IMR-90 (cell line): ENCODE results near the gene RERE. TPM values are rescaled to one million over a fixed set of nuclear protein-coding genes. Genes with fewer than 3 reads are reported as not detected.

ENCODE experiments used
- ATAC-seq: fragments of 200-7000 bp; cut with Tn5 transposase; 2 replicates; pipeline ENCODE4 v1.9.1; 2020; ENCODE audit warnings: low read depth, mild to moderate bottlenecking, moderate library complexity
- BruUV-seq: library from RNA; stranded (reverse); fragments of 400-500 nt; replicated peaks from 2 replicates; lab custom pipeline; 2021; lab: Mats Ljungman, UMichigan
- CTCF ChIA-PET: fragments of 300-600 bp; formaldehyde crosslinking; extraction: SDS; loops from one replicate; lab custom pipeline; 2021; ENCODE audit warnings: antibody characterized with exemption; lab: Yijun Ruan, JAX
- POLR2A ChIA-PET: fragments of 300-600 bp; sonication (Branson Sonifier 250); formaldehyde crosslinking; loops from one replicate; lab custom pipeline; 2022; ENCODE audit warnings: antibody characterized with exemption; ENCODE audit not compliant: unreplicated experiment; lab: Charles Lee
- DNase-seq: peaks from one replicate; pipeline ENCODE4 v3.0.0; 2013
- H2AFZ ChIP-seq: replicated peaks from 2 replicates; pipeline ENCODE3; 2013; ENCODE audit warnings: low read length, mild to moderate bottlenecking; ENCODE audit not compliant: poor library complexity
- H2AK5ac ChIP-seq: 2 replicates; pipeline ENCODE4 v1.6.1; 2013; ENCODE audit warnings: low read depth, low read length, inconsistent platforms
- H2AK9ac ChIP-seq: replicated peaks from 2 replicates; pipeline ENCODE3; 2013; ENCODE audit warnings: mild to moderate bottlenecking, low read depth, low read length, moderate library complexity; ENCODE audit not compliant: poor library complexity
- H2BK120ac ChIP-seq: 2 replicates; pipeline ENCODE4 v1.6.1; 2013; ENCODE audit warnings: low read depth, low read length, inconsistent platforms
- H2BK15ac ChIP-seq: 3 replicates; pipeline ENCODE4 v1.6.1; 2013; ENCODE audit warnings: low read depth, low read length, inconsistent platforms
- H2BK20ac ChIP-seq: 2 replicates; pipeline ENCODE4 v1.6.1; 2013; ENCODE audit warnings: low read depth, mild to moderate bottlenecking, inconsistent platforms, low read length, moderate library complexity
- H2BK5ac ChIP-seq: 2 replicates; pipeline ENCODE4 v1.6.1; 2013; ENCODE audit warnings: mild to moderate bottlenecking, low read depth, low read length, inconsistent platforms; ENCODE audit not compliant: poor library complexity, severe bottlenecking
- H3K14ac ChIP-seq: replicated peaks from 2 replicates; pipeline ENCODE4 v1.6.1; 2013; ENCODE audit warnings: low read depth, low read length, inconsistent platforms
- H3K18ac ChIP-seq: 2 replicates; pipeline ENCODE4 v1.6.1; 2013; ENCODE audit warnings: low read depth, low read length, control low read depth
- H3K23ac ChIP-seq: 2 replicates; pipeline ENCODE4 v1.6.1; 2013; ENCODE audit warnings: low read depth, low read length, inconsistent platforms
- H3K27ac ChIP-seq: 2 replicates; pipeline ENCODE4 v1.5.1; 2013; ENCODE audit warnings: mild to moderate bottlenecking, control low read depth, low read length; ENCODE audit not compliant: insufficient read depth
- H3K27me3 ChIP-seq: 2 replicates; pipeline ENCODE4 v1.6.1; 2013; ENCODE audit warnings: low read length; ENCODE audit not compliant: control insufficient read depth, insufficient read depth
- H3K36me3 ChIP-seq: 2 replicates; pipeline ENCODE4 v1.6.1; 2013; ENCODE audit warnings: low read length, mixed read lengths; ENCODE audit not compliant: control insufficient read depth, insufficient read depth
- H3K4ac ChIP-seq: 2 replicates; pipeline ENCODE4 v1.6.1; 2013; ENCODE audit warnings: low read depth, low read length, inconsistent platforms
- H3K4me1 ChIP-seq: 2 replicates; pipeline ENCODE4 v1.6.1; 2013; ENCODE audit warnings: low read length, mixed read lengths; ENCODE audit not compliant: control insufficient read depth, insufficient read depth
- H3K4me2 ChIP-seq: 2 replicates; pipeline ENCODE4 v1.6.1; 2013; ENCODE audit warnings: low read depth, mild to moderate bottlenecking, control low read depth, low read length, moderate library complexity
- H3K4me3 ChIP-seq: 2 replicates; pipeline ENCODE4 v1.5.1; 2013; ENCODE audit warnings: low read depth, mild to moderate bottlenecking, control low read depth, low read length, moderate library complexity; ENCODE audit not compliant: insufficient read depth
- H3K56ac ChIP-seq: 2 replicates; pipeline ENCODE4 v1.6.1; 2013; ENCODE audit warnings: low read length, inconsistent platforms; ENCODE audit not compliant: insufficient read depth; ENCODE audit errors: extremely low read depth
- H3K79me1 ChIP-seq, 2 experiments: 2 replicates each; pipeline ENCODE4 v1.6.1; 2013; ENCODE audit warnings: low read length in 2 of 2, inconsistent platforms in 1 of 2, low read depth in 1 of 2
- H3K9ac ChIP-seq: 2 replicates; pipeline ENCODE4 v1.6.1; 2013; ENCODE audit warnings: low read depth, low read length, control low read depth
- H3K9me1 ChIP-seq: 2 replicates; pipeline ENCODE4 v1.6.1; 2013; ENCODE audit warnings: low read length, inconsistent platforms; ENCODE audit not compliant: insufficient read depth
- H3K9me3 ChIP-seq: 2 replicates; pipeline ENCODE4 v1.6.1; 2013; ENCODE audit warnings: low read length; ENCODE audit not compliant: control insufficient read depth, insufficient read depth
- H4K20me1 ChIP-seq: 2 replicates; pipeline ENCODE4 v1.6.1; 2013; ENCODE audit warnings: low read length, inconsistent platforms; ENCODE audit not compliant: insufficient read depth
- H4K5ac ChIP-seq: 2 replicates; pipeline ENCODE4 v1.6.1; 2013; ENCODE audit warnings: mild to moderate bottlenecking, low read depth, low read length, control low read depth
- H4K8ac ChIP-seq, 2 experiments: 2 replicates each; pipeline ENCODE4 v1.6.1; 2013; ENCODE audit warnings: low read depth in 2 of 2, low read length in 2 of 2, control low read depth in 1 of 2, inconsistent platforms in 1 of 2
- H4K91ac ChIP-seq: 2 replicates; pipeline ENCODE4 v1.6.1; 2013; ENCODE audit warnings: low read depth, low read length, inconsistent platforms; ENCODE audit not compliant: insufficient read depth
- BHLHE40 ChIP-seq: fragments of 150-350 bp; IDR thresholded peaks from 2 replicates; pipeline ENCODE4 v1.6.1; 2016; ENCODE audit warnings: mild to moderate bottlenecking, low read depth, low read length
- CEBPB ChIP-seq: IDR thresholded peaks from 2 replicates; pipeline ENCODE4 v1.6.1; 2012; ENCODE audit warnings: low read depth, low read length, improper control_type of control experiment
- CTCF ChIP-seq: conservative IDR thresholded peaks from 2 replicates; pipeline ENCODE4 v1.5.1; 2012; ENCODE audit warnings: mild to moderate bottlenecking, low read depth, low read length, improper control_type of control experiment
- ELK1 ChIP-seq: fragments of 150-350 bp; IDR thresholded peaks from 2 replicates; pipeline ENCODE4 v1.6.1; 2016; ENCODE audit warnings: low read depth, mild to moderate bottlenecking, low read length, moderate library complexity, borderline replicate concordance
- MAZ ChIP-seq: IDR thresholded peaks from 2 replicates; pipeline ENCODE4 v1.6.1; 2012; ENCODE audit warnings: low read depth, mild to moderate bottlenecking, low read length, improper control_type of control experiment, moderate library complexity, borderline replicate concordance
- NFE2L2 ChIP-seq: fragments of 150-350 bp; IDR thresholded peaks from 2 replicates; pipeline ENCODE4 v1.6.1; 2016; ENCODE audit warnings: low read depth, mild to moderate bottlenecking, low read length
- POLR2A ChIP-seq: IDR thresholded peaks from 2 replicates; pipeline ENCODE4 v1.6.1; 2012; ENCODE audit warnings: mild to moderate bottlenecking, low read depth, low read length
- RAD21 ChIP-seq: IDR thresholded peaks from 2 replicates; pipeline ENCODE4 v1.6.1; 2012; ENCODE audit warnings: low read length, improper control_type of control experiment
- RCOR1 ChIP-seq: IDR thresholded peaks from 2 replicates; pipeline ENCODE4 v1.6.1; 2012; ENCODE audit warnings: mild to moderate bottlenecking, low read length, improper control_type of control experiment; ENCODE audit not compliant: insufficient replicate concordance
- SMC3 ChIP-seq: fragments of 150-350 bp; IDR thresholded peaks from 2 replicates; pipeline ENCODE4 v1.6.1; 2016; ENCODE audit warnings: low read depth, mild to moderate bottlenecking, antibody characterized with exemption, low read length, moderate library complexity
- USF2 ChIP-seq: fragments of 150-350 bp; IDR thresholded peaks from 2 replicates; pipeline ENCODE4 v1.6.1; 2017; ENCODE audit warnings: mild to moderate bottlenecking, antibody characterized with exemption, low read length, low read depth
- WGBS, 2 experiments: methylation state at CpG; one replicate each; pipeline versions ENCODE4 v1.1.5 to v1.1.7; 2013; ENCODE audit warnings: missing lambda C conversion rate in 2 of 2; ENCODE audit not compliant: insufficient read length in 1 of 2; ENCODE audit errors: extremely low coverage in 2 of 2; 5-methylcytosine and 5-hydroxymethylcytosine counted together
- dilution Hi-C: fragments of 300-500 bp; cut with HindIII; formaldehyde crosslinking; loops from one replicate; pipeline ENCODE4 v1.14.3; 2018; ENCODE audit warnings: low sequenced_read_pairs; ENCODE audit not compliant: unreplicated experiment
- in situ Hi-C: fragments of 300-500 bp; cut with MboI; formaldehyde crosslinking; loops from 3 replicates; pipeline ENCODE4 v1.14.3; 2019; ENCODE audit warnings: low sequenced_read_pairs, inconsistent platforms, mixed read lengths
- intact Hi-C: fragments of 100-400 bp; cut with micrococcal nuclease; formaldehyde crosslinking; loops from 2 replicates; pipeline ENCODE4 v1.10.0; 2022
- polyA plus RNA-seq, 3 experiments: library from polyadenylated mRNA; depleted of rRNA; stranded (reverse); fragments of >200 nt; gene quantifications; 2 replicates each; pipeline ENCODE4 v1.2.3, GENCODE V29; 2012; ENCODE audit warnings: low replicate concordance in 1 of 3
- total RNA-seq: library from RNA; depleted of rRNA; stranded (reverse); fragments of >200 nt; gene quantifications from 2 replicates; pipeline ENCODE4 v1.2.3, GENCODE V29; 2012

The RERE gene
- total and polyA plus RNA-seq, 2 of the 4 experiments (the other 2 are of a cell fraction): 11.5 to 25.1 TPM

- Histone ChIP-seq H4K91ac (peak overlapping the region; percentile 92), H2AFZ (peak overlapping the region; percentile 52), H4K8ac (peak overlapping the region; percentile 50 to 71; a peak in 3 of 4 replicates), H3K23ac (no peak overlapping the region; the same call in 1 of the 2 replicates), H3K4me2 (no peak overlapping the region), H3K4ac (peak overlapping the region; percentile 80), H2AK5ac (peak overlapping the region; percentile 78), H4K5ac (0 out of 2 replicates have a peak overlapping the region, but pooled peaks have one; percentile 48), H2BK20ac (peak overlapping the region; percentile 52; the same call in 1 of the 2 replicates), H3K9ac (peak overlapping the region; percentile 32; the same call in 1 of the 2 replicates), H3K18ac (no peak overlapping the region; the same call in 1 of the 2 replicates), H3K27ac (no peak overlapping the region; the same call in 1 of the 2 replicates), H3K27me3 (no peaks in the 10 kb centered on the region), H3K36me3 (no peaks in the 10 kb centered on the region), H3K9me3 (peaks cover 2% of the 10 kb centered on the region; the same call in 1 of the 2 replicates), H2BK5ac (no peak overlapping the region), H3K56ac (no peak overlapping the region), H2AK9ac (peak overlapping the region; percentile 51), H3K9me1 (peaks cover 4% of the 10 kb centered on the region; the same call in 1 of the 2 replicates), H2BK120ac (peak overlapping the region; percentile 81), H2BK15ac (peak overlapping the region; percentile 76), H4K20me1 (no peaks in the 10 kb centered on the region; the same call in 1 of the 2 replicates), H3K4me3 (no peak overlapping the region), H3K79me1 (peaks cover 6 to 8% of the 10 kb centered on the region in 2 experiments; a peak in 2 of 4 replicates), H3K4me1 (peaks cover 10% of the 10 kb centered on the region), H3K14ac (0 out of 2 replicates have a peak overlapping the region, but pooled peaks have one; percentile 32)
- intact Hi-C loops: loop anchor here (1.0 to 10.0 kb wide), 7 partner anchors 178 to 650 kb away; no protein-coding TSS in a partner anchor
- dilution Hi-C loops: loop anchor here (25.0 kb wide), 1 partner anchor 302 kb away; no protein-coding TSS in a partner anchor
- in situ Hi-C loops: loop anchor here (5.0 to 25.0 kb wide), 3 partner anchors 297 to 652 kb away; no protein-coding TSS in a partner anchor
- ChIA-PET POLR2A (interaction anchor here (0.9 kb wide), 1 partner anchor 288 kb away, joined by 5 read pairs; the partner anchor contains the start of gene ERRFI1), CTCF (interaction anchor here (0.6 to 3.6 kb wide), 15 partner anchors 12 to 437 kb away, joined by 3 to 27 read pairs (median 4); partner anchors contain the start of gene ERRFI1)
- DNase-seq: peak; percentile 77
- WGBS, 2 experiments: 50% methylated on average over 4 of the region's 21 CpGs; no CpG with 5 or more reads in 1 of the 2 experiments
- BruUV-seq: no TSS peak
- ATAC-seq: peak; percentile 86
- TF ChIP-seq MAZ: peak; percentile 50; the same call in 1 of the 2 replicates
- peak; percentile 70 for TF ChIP-seq POLR2A
- peak; percentile 98 for TF ChIP-seq CTCF
- no peak for TF ChIP-seq BHLHE40
- TF ChIP-seq SMC3: peak; percentile 100
- peak; percentile 100 for TF ChIP-seq RAD21
- no peak for TF ChIP-seq RCOR1
- no peak for TF ChIP-seq NFE2L2
- no peak for TF ChIP-seq USF2
- TF ChIP-seq CEBPB: no peak
- no peak for TF ChIP-seq ELK1
These were observed 502.8 kb downstream of the RERE start for GRCh38 chr1:8314346-8315280.
